Breast epithelium (tissue), 4 donors: ENCODE measurements around the gene ZBTB4. TPM values are rescaled to one million over a fixed set of nuclear protein-coding genes. Genes with fewer than 3 reads are reported as not detected.
A peak's percentile ranks its signal among the peaks of the same experiment; 100 is the strongest.

Experiments used
- DNase-seq, 2 donors: peaks; one replicate each; pipeline ENCODE4 v3.0.0-alpha.2; 2019; ENCODE audit warnings: low spot score in 2 of 2
- H3K27ac ChIP-seq, 2 donors: fragments of 200-600 bp; sonication (generic) in 1 of 2; one replicate each; pipeline ENCODE4 v1.5.1; 2016 to 2019; ENCODE audit warnings: mild to moderate bottlenecking in 1 of 2
- H3K27me3 ChIP-seq, 2 donors: fragments of 200-600 bp; sonication (generic) in 1 of 2; one replicate each; pipeline versions ENCODE4 v1.5.1 to v1.6.0; 2017 to 2019; ENCODE audit warnings: control low read depth in 1 of 2, mild to moderate bottlenecking in 1 of 2
- H3K36me3 ChIP-seq: fragments of 200-600 bp; one replicate; pipeline ENCODE4 v1.5.1; 2019
- H3K4me1 ChIP-seq, 2 donors: fragments of 200-600 bp; sonication (generic); one replicate each; pipeline ENCODE4 v1.5.1; 2016 to 2019; ENCODE audit warnings: control low read depth in 1 of 2
- H3K4me3 ChIP-seq, 3 donors: fragments of 200-600 bp; sonication (generic); 1 replicate in 2 of 3; 2 replicates in 1 of 3; pipeline ENCODE4 v1.5.1; 2016 to 2019; ENCODE audit warnings: mild to moderate bottlenecking in 3 of 3, moderate library complexity in 2 of 3
- H3K9me3 ChIP-seq, 2 donors: fragments of 200-600 bp; sonication (generic) in 1 of 2; one replicate each; pipeline ENCODE4 v1.5.1; 2016 to 2019; ENCODE audit warnings: control low read depth in 1 of 2
- CTCF ChIP-seq, 3 donors: fragments of 450-650 bp; IDR thresholded peaks; one replicate each; pipeline ENCODE4 v1.5.1; 2016 to 2017; ENCODE audit warnings: antibody characterized with exemption in 3 of 3, mild to moderate bottlenecking in 3 of 3, moderate library complexity in 3 of 3
- POLR2A ChIP-seq: fragments of 450-650 bp; IDR thresholded peaks from one replicate; pipeline ENCODE4 v1.6.1; 2016; ENCODE audit warnings: antibody characterized with exemption, mild to moderate bottlenecking, moderate library complexity
- POLR2AphosphoS5 ChIP-seq, 3 donors: sonication (generic); formaldehyde crosslinking; IDR thresholded peaks; one replicate each; pipeline ENCODE4 v1.6.1; 2017; ENCODE audit warnings: antibody characterized with exemption in 3 of 3
- intact Hi-C: fragments of 100-400 bp; cut with DNase I; formaldehyde crosslinking; loops from one replicate; pipeline ENCODE4 v1.15.1; 2023; ENCODE audit warnings: low total_unique reads
- total RNA-seq, 3 donors: library from RNA; depleted of rRNA; stranded (reverse); fragments of >200 nt; gene quantifications; one replicate each; pipeline ENCODE4 v1.1.0, GENCODE V29; 2016

Gene ZBTB4
- total RNA-seq, 3 donors from 2014 or later = 34.4 to 46.9 (median 45.7) TPM

- H3K27ac ChIP-seq = no peak overlapping the region
- H3K4me1 ChIP-seq = peaks cover 8 to 18% of the 10 kb centered on the region in 2 donors
- no peak overlapping the region for H3K4me3 ChIP-seq
- no peak for TF ChIP-seq POLR2A
- no peak for TF ChIP-seq CTCF (IDR thresholded peaks at IDR 0.05)
- no peak for TF ChIP-seq POLR2AphosphoS5 (IDR thresholded peaks at IDR 0.05)
- H3K36me3 ChIP-seq = no peaks in the 10 kb centered on the region
- H3K27me3 ChIP-seq = no peaks in the 10 kb centered on the region
- DNase-seq = no peak
- intact Hi-C loops = no loop called here
- H3K9me3 ChIP-seq = no peaks in the 10 kb centered on the region
These were observed 38.2 kb downstream of the ZBTB4 start for GRCh38 chr17:7441266-7441665.

- no peaks in the 10 kb centered on the region for H3K27me3 ChIP-seq
- peak overlapping the region in 2 of 3 donors; percentile 57 to 81 for H3K4me3 ChIP-seq
- peaks cover 8 to 21% of the 10 kb centered on the region in 2 donors for H3K4me1 ChIP-seq
- H3K36me3 ChIP-seq = no peaks in the 10 kb centered on the region
- TF ChIP-seq CTCF (IDR thresholded peaks at IDR 0.05) = no peak
- no peak for TF ChIP-seq POLR2AphosphoS5 (IDR thresholded peaks at IDR 0.05)
- no peak for TF ChIP-seq POLR2A
- H3K27ac ChIP-seq = peak overlapping the region; percentile 40 to 56
- intact Hi-C loops = no loop called here
- DNase-seq = no peak
- H3K9me3 ChIP-seq = no peaks in the 10 kb centered on the region
These were observed 38.6 kb downstream of the ZBTB4 start for GRCh38 chr17:7440834-7441195.

- Histone ChIP-seq H3K4me1 (peaks cover 8 to 21% of the 10 kb centered on the region in 2 donors), H3K27ac (peak overlapping the region; percentile 40 to 56), H3K9me3 (no peaks in the 10 kb centered on the region), H3K36me3 (no peaks in the 10 kb centered on the region), H3K4me3 (peak overlapping the region; percentile 38 to 81 (median 57)), H3K27me3 (no peaks in the 10 kb centered on the region)
- peak; percentile 58 to 72 for DNase-seq
- intact Hi-C loops = no loop called here
- TF ChIP-seq POLR2AphosphoS5 (IDR thresholded peaks at IDR 0.05) (no peak), POLR2A (no peak), CTCF (IDR thresholded peaks at IDR 0.05) (no peak)
These were observed 39.2 kb downstream of the ZBTB4 start for GRCh38 chr17:7440113-7440833.

GRCh38 chr17:7439462-7440112 is 39.8 kb downstream of the ZBTB4 start, which contains the start of gene FGF11:
TSS of gene FGF11 (plus strand) at chr17:7439512. CDS start at chr17:7439621, 109 bp downstream.
- intact Hi-C loops = loop anchor here (10.0 kb wide), 2 partner anchors 45 to 85 kb away; partner anchors contain the start of genes KCTD11, POLR2A, SLC35G6 and TMEM95
- DNase-seq = no peak
- Histone ChIP-seq H3K36me3 (no peaks in the 10 kb centered on the region), H3K9me3 (no peaks in the 10 kb centered on the region), H3K4me3 (peak within 1 kb of the TSS; percentile 38 to 81 (median 62)), H3K27me3 (no peaks in the 10 kb centered on the region), H3K27ac (peak within 1 kb of the TSS; percentile 91 to 93), H3K4me1 (peaks cover 8 to 21% of the 10 kb centered on the region in 2 donors)
- TF ChIP-seq CTCF (IDR thresholded peaks at IDR 0.05) (no peak), POLR2AphosphoS5 (IDR thresholded peaks at IDR 0.05) (no peak), POLR2A (no peak)
